ENCODE measurements around the gene MTLN.

MTLN gene

GRCh38 chr2:110172506-110172905, 39.8 kb downstream of the MTLN start:
- H3K4me3 ChIP-seq (ENCODE audit: low read depth, low read length): no peak overlapping the region
- TF ChIP-seq, protein P1, sequence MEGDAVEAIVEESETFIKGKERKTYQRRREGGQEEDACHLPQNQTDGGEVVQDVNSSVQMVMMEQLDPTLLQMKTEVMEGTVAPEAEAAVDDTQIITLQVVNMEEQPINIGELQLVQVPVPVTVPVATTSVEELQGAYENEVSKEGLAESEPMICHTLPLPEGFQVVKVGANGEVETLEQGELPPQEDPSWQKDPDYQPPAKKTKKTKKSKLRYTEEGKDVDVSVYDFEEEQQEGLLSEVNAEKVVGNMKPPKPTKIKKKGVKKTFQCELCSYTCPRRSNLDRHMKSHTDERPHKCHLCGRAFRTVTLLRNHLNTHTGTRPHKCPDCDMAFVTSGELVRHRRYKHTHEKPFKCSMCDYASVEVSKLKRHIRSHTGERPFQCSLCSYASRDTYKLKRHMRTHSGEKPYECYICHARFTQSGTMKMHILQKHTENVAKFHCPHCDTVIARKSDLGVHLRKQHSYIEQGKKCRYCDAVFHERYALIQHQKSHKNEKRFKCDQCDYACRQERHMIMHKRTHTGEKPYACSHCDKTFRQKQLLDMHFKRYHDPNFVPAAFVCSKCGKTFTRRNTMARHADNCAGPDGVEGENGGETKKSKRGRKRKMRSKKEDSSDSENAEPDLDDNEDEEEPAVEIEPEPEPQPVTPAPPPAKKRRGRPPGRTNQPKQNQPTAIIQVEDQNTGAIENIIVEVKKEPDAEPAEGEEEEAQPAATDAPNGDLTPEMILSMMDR (IDR thresholded peaks at IDR 0.05; ENCODE audit: borderline replicate concordance, insufficient read depth, low read depth, low read length): no peak

GRCh38 chr2:110170102-110170501, 42.2 kb downstream of the MTLN start:
- TF ChIP-seq, protein P1 (IDR thresholded peaks at IDR 0.05; ENCODE audit: borderline replicate concordance, insufficient read depth, low read depth, low read length): no peak
- H3K4me3 ChIP-seq (ENCODE audit: low read depth, low read length): no peak overlapping the region

DNA sequence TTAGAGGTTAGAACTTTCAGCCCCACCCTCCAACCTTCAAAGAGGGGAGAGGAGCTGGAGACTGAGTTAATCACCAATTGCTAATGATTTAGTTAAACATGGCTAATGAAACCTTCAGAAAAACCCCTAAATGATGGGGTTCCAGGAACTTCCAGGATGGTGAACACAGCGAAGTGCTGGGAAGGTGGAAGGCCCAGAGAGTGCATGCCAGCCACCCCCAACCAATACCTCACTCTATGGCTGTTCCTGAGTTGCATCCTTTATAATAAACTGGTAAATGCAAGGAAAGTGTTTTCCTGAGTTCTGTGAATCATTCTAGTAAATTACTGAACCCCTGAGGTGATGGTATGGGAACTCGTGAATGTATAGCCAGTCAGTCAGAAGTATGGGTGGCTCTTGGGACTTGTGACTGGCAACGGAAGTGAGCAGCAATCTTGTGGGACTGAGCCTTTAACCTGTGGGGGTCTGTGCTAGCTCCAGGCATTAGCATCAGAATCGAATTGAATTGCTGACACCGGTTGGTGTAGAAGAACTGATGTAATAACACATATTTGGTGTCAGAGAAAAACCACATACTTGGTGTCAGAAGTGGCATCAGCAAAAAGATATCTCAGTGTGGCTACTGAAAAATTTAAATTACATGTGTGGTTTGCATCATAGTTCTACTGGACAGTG, 44.9 kb downstream of the MTLN start:
- H3K4me3 ChIP-seq (ENCODE audit: low read depth, low read length): no peak overlapping the region
- TF ChIP-seq, protein P1 (IDR thresholded peaks at IDR 0.05; ENCODE audit: borderline replicate concordance, insufficient read depth, low read depth, low read length): no peak

DNA sequence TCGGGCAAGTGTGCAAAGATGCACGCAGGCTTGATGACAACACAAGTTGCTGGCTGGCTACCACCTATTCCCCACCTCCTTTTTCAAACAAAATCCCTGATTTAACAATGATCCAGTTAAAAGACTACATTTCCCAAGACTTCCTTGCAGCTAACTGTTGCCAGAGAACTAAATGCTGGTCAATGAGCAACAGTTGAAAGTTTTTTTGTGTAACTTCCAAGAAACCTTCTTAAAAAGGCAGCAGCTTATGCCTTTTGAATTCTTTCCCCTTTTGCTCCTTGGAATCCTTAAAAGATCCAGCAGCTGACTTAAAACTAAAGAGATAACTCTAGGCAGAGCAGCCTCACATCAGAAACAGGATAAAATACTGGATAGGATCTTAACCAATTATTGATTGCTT, 46.1 kb downstream of the MTLN start:
- TF ChIP-seq, protein P1 (IDR thresholded peaks at IDR 0.05; ENCODE audit: borderline replicate concordance, insufficient read depth, low read depth, low read length): no peak

More for the DNA sequence above, 46.1 kb downstream of the MTLN start:
- H3K4me3 ChIP-seq (ENCODE audit: low read depth, low read length): no peak overlapping the region

Data from GM12875 (cell line).